Heart left ventricle (tissue), 16 donors: ENCODE results near the gene B3GLCT. TPM values are rescaled to one million over a fixed set of nuclear protein-coding genes. Genes with fewer than 3 reads are reported as not detected.
A peak's percentile ranks its signal among the peaks of the same experiment; 100 is the strongest.

Experiments
- ATAC-seq, 4 donors: fragments of 200-7000 bp; cut with Tn5 transposase; one replicate each; pipeline ENCODE4 v1.9.1; 2020 to 2022; ENCODE audit warnings: moderate library complexity in 4 of 4, mild to moderate bottlenecking in 3 of 4, moderate number of reproducible peaks in 1 of 4
- DNase-seq, 5 donors: peaks; one replicate each; pipeline ENCODE4 v3.0.0-alpha.2; 2020
- H3K27ac ChIP-seq, 12 donors: fragments of 200-600 bp; sonication (generic) in 4 of 12; one replicate each; pipeline versions ENCODE4 v1.5.0 to v1.8.0; 2016 to 2022; ENCODE audit warnings: mild to moderate bottlenecking in 2 of 12
- H3K27me3 ChIP-seq, 9 donors: fragments of 200-600 bp; sonication (generic) in 2 of 9; one replicate each; pipeline versions ENCODE4 v1.5.1 to v1.8.0; 2016 to 2022; ENCODE audit warnings: mild to moderate bottlenecking in 3 of 9
- H3K36me3 ChIP-seq, 9 donors: fragments of 200-600 bp; sonication (generic) in 2 of 9; one replicate each; pipeline versions ENCODE4 v1.5.0 to v1.8.0; 2018 to 2022; ENCODE audit warnings: mild to moderate bottlenecking in 2 of 9
- H3K4me1 ChIP-seq, 12 donors: fragments of 200-600 bp; sonication (generic) in 4 of 12; one replicate each; pipeline versions ENCODE4 v1.5.0 to v1.8.0; 2016 to 2022; ENCODE audit warnings: mild to moderate bottlenecking in 3 of 12
- H3K4me3 ChIP-seq, 12 donors: fragments of 200-600 bp; sonication (generic) in 4 of 12; one replicate each; pipeline versions ENCODE4 v1.5.0 to v1.8.0; 2017 to 2022; ENCODE audit warnings: mild to moderate bottlenecking in 9 of 12, moderate library complexity in 4 of 12
- H3K9me3 ChIP-seq, 12 donors: fragments of 200-600 bp; sonication (generic) in 4 of 12; one replicate each; pipeline versions ENCODE4 v1.5.0 to v1.8.0; 2016 to 2022; ENCODE audit warnings: mild to moderate bottlenecking in 1 of 12
- POLR2A ChIP-seq, 2 donors: fragments of 450-650 bp; IDR thresholded peaks; one replicate each; pipeline ENCODE4 v1.6.1; 2017; ENCODE audit warnings: antibody characterized with exemption in 2 of 2, mild to moderate bottlenecking in 2 of 2, moderate library complexity in 2 of 2
- WGBS, 4 donors: extraction: QIAGEN DNeasy Blood & Tissue Kit in 2 of 4; methylation state at CpG; one replicate each; pipeline versions ENCODE4 v1.1.5 to v1.1.7; 2013 to 2018; 5-methylcytosine and 5-hydroxymethylcytosine counted together
- intact Hi-C, 10 donors: fragments of 100-400 bp; cut with DNase I; formaldehyde crosslinking; loops; one replicate each; pipeline versions ENCODE4 v1.11.1 to v1.14.2; 2022
- polyA plus RNA-seq, 2 donors: library from polyadenylated mRNA; stranded (reverse); fragments of 200-250 nt; gene quantifications; one replicate each; pipeline ENCODE4 v1.2.3, GENCODE V29; 2013
- total RNA-seq, 9 donors: library from RNA; depleted of rRNA in 2 of 9; stranded (reverse); fragments of >200 nt in 2 of 9; fragmentation: NEBNext Ultra II Directional in 3 of 9; extraction: Animal tissue kit (Norgen Biotek cat#: 25700) in 3 of 9; gene quantifications; one replicate each; pipeline versions ENCODE4 v1.1.0 to v1.2.4, GENCODE V29; 2016 to 2023
- TF ChIP-seq, protein P1 (sequence below), 12 donors: fragments of 200-600 bp; sonication (generic) in 4 of 12; IDR thresholded peaks; one replicate each; pipeline versions ENCODE4 v1.5.0 to v1.8.0; 2018 to 2022; ENCODE audit warnings: antibody characterized with exemption in 12 of 12, mild to moderate bottlenecking in 5 of 12
- donor health status: ischemic (EF 13 %, LVEDD 7.1; RV severe dilation, severe dysfunction).
- donor health status: healthy with polysubstance abuse.
- donor health status: DM: no; HTN: yes; CAD: no.
- donor health status: DM: no; HTN: no; CAD: no.
- donor health status: ischemic (EF 25% LVEDD 6.9; RV normal size, moderate dysfunction).
- donor health status: ischemic (EF 25% LVEDD 5.7; RV mildly dilated, moderate dysfunction).
- donor health status: healthy.
- donor health status: DM: yes; HTN: yes; CAD: no.
- donor health status: ischemic (EF 35%, LVEDD 5.7; RV mildly dilated, moderate dysfunction).
- donor health status: nonischemic (EF 11% LVEDD 7.7; RV severe dilation, severe dysfunction).
- donor health status: DM: yes; HTN: yes; CAD: no.
- donor health status: PGD.
- donor health status: ischemic (EF 29% LVEDD 5.4; RV normal size, mild dysfunction).
- donor health status: nonischemic (EF 23%, LVEDD 6.1; RV moderate dilation, normal function).

B3GLCT gene
- total and polyA plus RNA-seq, 11 donors, result 5.5 to 27.2 (median 20.3) TPM

GRCh38 chr13:31276421-31276820 is 76.6 kb downstream of the B3GLCT start:
- H3K27me3 ChIP-seq, result no peaks in the 10 kb centered on the region
- peaks cover 0 to 16% (median 0%) of the 10 kb centered on the region in 12 donors for H3K4me1 ChIP-seq
- TF ChIP-seq, protein P1, sequence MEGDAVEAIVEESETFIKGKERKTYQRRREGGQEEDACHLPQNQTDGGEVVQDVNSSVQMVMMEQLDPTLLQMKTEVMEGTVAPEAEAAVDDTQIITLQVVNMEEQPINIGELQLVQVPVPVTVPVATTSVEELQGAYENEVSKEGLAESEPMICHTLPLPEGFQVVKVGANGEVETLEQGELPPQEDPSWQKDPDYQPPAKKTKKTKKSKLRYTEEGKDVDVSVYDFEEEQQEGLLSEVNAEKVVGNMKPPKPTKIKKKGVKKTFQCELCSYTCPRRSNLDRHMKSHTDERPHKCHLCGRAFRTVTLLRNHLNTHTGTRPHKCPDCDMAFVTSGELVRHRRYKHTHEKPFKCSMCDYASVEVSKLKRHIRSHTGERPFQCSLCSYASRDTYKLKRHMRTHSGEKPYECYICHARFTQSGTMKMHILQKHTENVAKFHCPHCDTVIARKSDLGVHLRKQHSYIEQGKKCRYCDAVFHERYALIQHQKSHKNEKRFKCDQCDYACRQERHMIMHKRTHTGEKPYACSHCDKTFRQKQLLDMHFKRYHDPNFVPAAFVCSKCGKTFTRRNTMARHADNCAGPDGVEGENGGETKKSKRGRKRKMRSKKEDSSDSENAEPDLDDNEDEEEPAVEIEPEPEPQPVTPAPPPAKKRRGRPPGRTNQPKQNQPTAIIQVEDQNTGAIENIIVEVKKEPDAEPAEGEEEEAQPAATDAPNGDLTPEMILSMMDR (IDR thresholded peaks at IDR 0.05), result no peak
- TF ChIP-seq POLR2A (IDR thresholded peaks at IDR 0.05), result no peak
- no peak overlapping the region for H3K27ac ChIP-seq
- intact Hi-C loops, result no loop called here
- no peak for ATAC-seq
- peaks cover 0 to 32% (median 15%) of the 10 kb centered on the region in 9 donors for H3K36me3 ChIP-seq
- WGBS, 4 donors, result 87 to 95% (median 92%) methylated on average over 5 of the region's 5 CpGs
- no peak for DNase-seq
- H3K4me3 ChIP-seq, result no peak overlapping the region
- peaks cover 0 to 14% (median 0%) of the 10 kb centered on the region in 12 donors for H3K9me3 ChIP-seq

DNA sequence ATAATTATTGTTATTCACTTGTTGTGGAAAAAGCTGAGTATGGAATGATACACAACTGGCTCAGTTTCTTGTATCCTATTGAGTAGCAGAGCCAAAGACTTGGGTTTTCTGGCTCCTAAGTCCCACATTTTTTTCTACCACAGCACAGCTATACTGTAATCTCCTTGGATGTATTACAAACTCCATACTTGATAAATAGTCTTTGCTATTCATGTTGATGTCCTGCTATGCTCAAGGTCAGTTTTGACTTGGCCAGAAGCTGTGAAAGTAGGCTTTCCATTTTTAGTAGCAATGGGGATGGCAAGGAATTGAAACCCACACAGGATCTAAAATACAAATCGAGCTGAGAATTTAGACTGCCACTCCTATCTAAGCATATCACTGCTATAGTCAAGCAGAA is 79.1 kb downstream of the B3GLCT start:
- no peak for DNase-seq
- Histone ChIP-seq H3K9me3 (peaks cover 0 to 12% (median 0%) of the 10 kb centered on the region in 12 donors), H3K27me3 (no peaks in the 10 kb centered on the region), H3K27ac (peak overlapping the region in 6 of 12 donors; percentile 1 to 71 (median 55)), H3K4me1 (peaks cover 0 to 15% (median 0%) of the 10 kb centered on the region in 12 donors), H3K36me3 (peaks cover 0 to 32% (median 15%) of the 10 kb centered on the region in 9 donors), H3K4me3 (no peak overlapping the region)
- intact Hi-C loops, result no loop called here
- ATAC-seq, result peak in 3 of 4 donors; percentile 62 to 81 (median 77)
- TF ChIP-seq, protein P1 (IDR thresholded peaks at IDR 0.05), result no peak
- TF ChIP-seq POLR2A (IDR thresholded peaks at IDR 0.05), result no peak
- 30 to 63% (median 52%) methylated on average over 1 of the region's 1 CpG for WGBS, 4 donors

- DNase-seq, result no peak
- Histone ChIP-seq H3K4me1 (peaks cover 0 to 8% (median 0%) of the 10 kb centered on the region in 12 donors), H3K4me3 (no peak overlapping the region), H3K9me3 (peaks cover 0 to 12% (median 0%) of the 10 kb centered on the region in 12 donors), H3K36me3 (peaks cover 0 to 20% (median 12%) of the 10 kb centered on the region in 9 donors), H3K27me3 (no peaks in the 10 kb centered on the region), H3K27ac (no peak overlapping the region)
- intact Hi-C loops, result no loop called here
- 95 to 98% (median 96%) methylated on average over 3 of the region's 3 CpGs for WGBS, 4 donors
- ATAC-seq, result no peak
- TF ChIP-seq POLR2A (IDR thresholded peaks at IDR 0.05), result no peak
- TF ChIP-seq, protein P1 (IDR thresholded peaks at IDR 0.05), result no peak
Observed at GRCh38 chr13:31282741-31283455, 83.1 kb downstream of the B3GLCT start.

- peaks cover 0 to 44% (median 22%) of the 10 kb centered on the region in 9 donors for H3K36me3 ChIP-seq
- TF ChIP-seq POLR2A (IDR thresholded peaks at IDR 0.05), result no peak
- TF ChIP-seq, protein P1 (IDR thresholded peaks at IDR 0.05), result no peak
- H3K9me3 ChIP-seq, result peaks cover 0 to 32% (median 17%) of the 10 kb centered on the region in 12 donors
- no peak for ATAC-seq
- no peak for DNase-seq
- no peak overlapping the region for H3K4me3 ChIP-seq
- H3K4me1 ChIP-seq, result no peaks in the 10 kb centered on the region
- intact Hi-C loops, result no loop called here
- no peaks in the 10 kb centered on the region for H3K27me3 ChIP-seq
- H3K27ac ChIP-seq, result no peak overlapping the region
- 92 to 98% (median 95%) methylated on average over 2 of the region's 2 CpGs for WGBS, 4 donors
Observed at GRCh38 chr13:31286930-31287329, 87.2 kb downstream of the B3GLCT start.
